Measurements from ENCODE around the gene TNRC6C. TPM values are rescaled to one million over a fixed set of nuclear protein-coding genes. Genes with fewer than 3 reads are reported as not detected.

Gene TNRC6C
- total and polyA plus RNA-seq, 2 of the 13 experiments (the other 11 are each of a cell fraction or from before 2014, with no cell fraction given) = 0.66 to 4.9 TPM

GRCh38 chr17:78144147-78144719 lies 185.7 kb downstream of the TNRC6C start:
- DNase-seq (ENCODE audit: low spot score) (no peak), ATAC-seq (peak; percentile 5; the same call in 1 of the 3 replicates), FAIRE-seq (peak; percentile 54)
- H3K9ac ChIP-seq (ENCODE audit: insufficient read depth, low read depth, low read length) = 0 out of 2 replicates have a peak overlapping the region, but pooled peaks have one; percentile 10
- H4K20me1 ChIP-seq (ENCODE audit: insufficient read depth, low read length) = no peaks in the 10 kb centered on the region
- in situ Hi-C loops (cut with HindIII; ENCODE audit: extremely low pct_ligation_motif_present, low pct_unique_long_range_greater_than_20kb) (no loop called here), intact Hi-C loops (cut with micrococcal nuclease; ENCODE audit: unreplicated experiment) (loop anchor here (5.0 kb wide), 2 partner anchors 698 to 783 kb away; partner anchors contain the start of genes TIMP2 and USP36)
- CTCF ChIA-PET (ENCODE audit: low intra/inter-chr PET ratio, low total read pairs) = no interaction called here
- no peak overlapping the region for H3K27ac ChIP-seq (ENCODE audit: extremely low read length, insufficient read depth, low read length)
- peak overlapping the region in 1 of 3 experiments; percentile 65; a peak in 1 of 6 replicates for H3K4me3 ChIP-seq (replicated peaks in 1 of 3; ENCODE audit: insufficient read depth in 1 of 3, low read depth in 2 of 3, low read length in 3 of 3)
- BruUV-seq (replicated peaks) = no TSS peak
- POLR2A ChIA-PET = interaction anchor here (0.6 to 2.2 kb wide), 6 partner anchors 9 to 234 kb away, joined by 4 to 11 read pairs (median 6); partner anchors contain the start of genes AFMID, SYNGR2 and TK1
- H3K9me3 ChIP-seq (ENCODE audit: low read length) = no peaks in the 10 kb centered on the region
- H2AFZ ChIP-seq (ENCODE audit: low read length) = no peak overlapping the region
- 18% methylated on average over 9 of the region's 11 CpGs for WGBS (ENCODE audit: low lambda C conversion rate)
- no peaks in the 10 kb centered on the region for H3K36me3 ChIP-seq (replicated peaks in 1 of 2; ENCODE audit: control insufficient read depth in 1 of 2, insufficient read depth in 2 of 2, low read length in 2 of 2)
- peaks cover 9 to 26% of the 10 kb centered on the region in 2 experiments; a peak in 4 of 5 replicates for H3K27me3 ChIP-seq (ENCODE audit: control insufficient read depth in 1 of 2, insufficient read depth in 2 of 2, low read length in 2 of 2)
- no peaks in the 10 kb centered on the region for H3K79me2 ChIP-seq (ENCODE audit: insufficient read depth, low read length)
- peak overlapping the region; percentile 78 for H3K4me2 ChIP-seq (ENCODE audit: low read depth, low read length)
- peaks cover 90% of the 10 kb centered on the region for H3K4me1 ChIP-seq (ENCODE audit: insufficient read depth, low read length)
- TF ChIP-seq NFIB (CRISPR knock-in tag; IDR thresholded peaks at IDR 0.05; ENCODE audit: borderline replicate concordance) (no peak), TOE1 (CRISPR knock-in tag; IDR thresholded peaks at IDR 0.05) (no peak), SKIL (CRISPR knock-in tag; IDR thresholded peaks at IDR 0.05; ENCODE audit: borderline replicate concordance) (no peak), MEIS1 (CRISPR knock-in tag; IDR thresholded peaks at IDR 0.05; ENCODE audit: borderline replicate concordance) (no peak), DNMT1 (CRISPR knock-in tag; IDR thresholded peaks at IDR 0.05) (no peak), ZNF20 (CRISPR knock-in tag; IDR thresholded peaks at IDR 0.05) (no peak), ZBTB39 (CRISPR knock-in tag; IDR thresholded peaks at IDR 0.05) (0 out of 2 replicates have a peak, but pooled peaks have one; percentile 8), ZSCAN29 (CRISPR knock-in tag; conservative IDR thresholded peaks at IDR 0.05) (no peak), KLF16 (CRISPR knock-in tag; IDR thresholded peaks at IDR 0.05) (no peak; a peak in 1 of 4 replicates), ZNF382 (CRISPR knock-in tag; IDR thresholded peaks at IDR 0.05; ENCODE audit: borderline replicate concordance) (no peak), PRPF4 (IDR thresholded peaks at IDR 0.05; ENCODE audit: low read depth, low read length, poor library complexity, severe bottlenecking) (no peak), ZNF572 (CRISPR knock-in tag; IDR thresholded peaks at IDR 0.05) (0 out of 2 replicates have a peak, but pooled peaks have one; percentile 17), ZNF576 (CRISPR knock-in tag; IDR thresholded peaks at IDR 0.05) (no peak), SP5 (CRISPR knock-in tag; IDR thresholded peaks at IDR 0.05; ENCODE audit: borderline replicate concordance, low read depth) (peak; percentile 10; the same call in 1 of the 2 replicates), ZNF773 (CRISPR knock-in tag; IDR thresholded peaks at IDR 0.05; ENCODE audit: borderline replicate concordance) (no peak), ZC3H13 (CRISPR knock-in tag; IDR thresholded peaks at IDR 0.05) (peak; percentile 3; the same call in 1 of the 2 replicates), CEBPG (CRISPR knock-in tag; IDR thresholded peaks at IDR 0.05) (no peak)
- TF ChIP-seq, protein P1, sequence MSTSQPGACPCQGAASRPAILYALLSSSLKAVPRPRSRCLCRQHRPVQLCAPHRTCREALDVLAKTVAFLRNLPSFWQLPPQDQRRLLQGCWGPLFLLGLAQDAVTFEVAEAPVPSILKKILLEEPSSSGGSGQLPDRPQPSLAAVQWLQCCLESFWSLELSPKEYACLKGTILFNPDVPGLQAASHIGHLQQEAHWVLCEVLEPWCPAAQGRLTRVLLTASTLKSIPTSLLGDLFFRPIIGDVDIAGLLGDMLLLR (CRISPR knock-in tag; IDR thresholded peaks at IDR 0.05) = no peak
